Mesodermal cell (in vitro differentiated cells): ENCODE data around the gene WDR64.

ENCODE experiments used
- H3K27ac ChIP-seq: 2 replicates; pipeline ENCODE4 v1.7.0; 2013; ENCODE audit warnings: mild to moderate bottlenecking, low read depth, low read length, moderate library complexity; ENCODE audit not compliant: severe bottlenecking
- H3K36me3 ChIP-seq: 2 replicates; pipeline ENCODE4 v1.7.1; 2013; ENCODE audit warnings: mild to moderate bottlenecking, low read length, moderate library complexity; ENCODE audit not compliant: control insufficient read depth, insufficient read depth
- H3K4me1 ChIP-seq: one replicate; pipeline ENCODE4 v1.7.1; 2013; ENCODE audit warnings: mild to moderate bottlenecking, low read length; ENCODE audit not compliant: insufficient read depth, control insufficient read depth, poor library complexity, severe bottlenecking
- H3K4me3 ChIP-seq: 2 replicates; pipeline ENCODE4 v1.7.0; 2013; ENCODE audit warnings: low read length, control low read depth, mild to moderate bottlenecking; ENCODE audit not compliant: insufficient read depth, poor library complexity, severe bottlenecking; ENCODE audit errors: extremely low read depth
- H3K9me3 ChIP-seq: 2 replicates; pipeline ENCODE4 v1.7.1; 2013; ENCODE audit warnings: mild to moderate bottlenecking, low read length, moderate library complexity; ENCODE audit not compliant: control insufficient read depth
- WGBS, 2 experiments: methylation state at CpG; one replicate each; pipeline ENCODE4 v1.1.5; 2013; ENCODE audit warnings: missing lambda C conversion rate in 2 of 2; ENCODE audit not compliant: insufficient coverage in 2 of 2; 5-methylcytosine and 5-hydroxymethylcytosine counted together

WDR64 gene

GRCh38 chr1:241837901-241838300 lies 185.8 kb downstream of the WDR64 start:
- H3K9me3 ChIP-seq = no peaks in the 10 kb centered on the region
- no peak overlapping the region for H3K4me3 ChIP-seq
- no peaks in the 10 kb centered on the region for H3K36me3 ChIP-seq
- H3K4me1 ChIP-seq = peaks cover 4% of the 10 kb centered on the region
- WGBS, 2 experiments = 72 to 82% methylated on average over 4 of the region's 4 CpGs
- no peak overlapping the region for H3K27ac ChIP-seq

GRCh38 chr1:241838897-241839296 lies 186.8 kb downstream of the WDR64 start:
- H3K9me3 ChIP-seq = no peaks in the 10 kb centered on the region
- H3K4me3 ChIP-seq = no peak overlapping the region
- no peak overlapping the region for H3K27ac ChIP-seq
- H3K4me1 ChIP-seq = peaks cover 4% of the 10 kb centered on the region
- H3K36me3 ChIP-seq = no peaks in the 10 kb centered on the region
- 96 to 100% methylated on average over 1 to 3 of the region's 5 CpGs for WGBS, 2 experiments

- Histone ChIP-seq H3K36me3 (no peaks in the 10 kb centered on the region), H3K4me3 (no peak overlapping the region), H3K9me3 (no peaks in the 10 kb centered on the region), H3K4me1 (peaks cover 4% of the 10 kb centered on the region), H3K27ac (no peak overlapping the region)
- WGBS, 2 experiments = 81 to 90% methylated on average over 2 to 5 of the region's 6 CpGs
These were observed 187.4 kb downstream of the WDR64 start for GRCh38 chr1:241839369-241839979.

- H3K4me1 ChIP-seq = peaks cover 4% of the 10 kb centered on the region
- H3K9me3 ChIP-seq = no peaks in the 10 kb centered on the region
- no peak overlapping the region for H3K4me3 ChIP-seq
- WGBS, 2 experiments = 88 to 95% methylated on average over 4 to 5 of the region's 6 CpGs
- H3K27ac ChIP-seq = no peak overlapping the region
- H3K36me3 ChIP-seq = no peaks in the 10 kb centered on the region
These were observed 188.1 kb downstream of the WDR64 start for GRCh38 chr1:241840164-241840563.

- H3K9me3 ChIP-seq = no peaks in the 10 kb centered on the region
- no peak overlapping the region for H3K4me3 ChIP-seq
- no peak overlapping the region for H3K27ac ChIP-seq
- peaks cover 4% of the 10 kb centered on the region for H3K4me1 ChIP-seq
- 89 to 100% methylated on average over 2 of the region's 3 CpGs for WGBS, 2 experiments
- H3K36me3 ChIP-seq = no peaks in the 10 kb centered on the region
These were observed 189.6 kb downstream of the WDR64 start for GRCh38 chr1:241841691-241842090.

- Histone ChIP-seq H3K4me1 (peaks cover 4% of the 10 kb centered on the region), H3K4me3 (no peak overlapping the region), H3K9me3 (no peaks in the 10 kb centered on the region), H3K36me3 (no peaks in the 10 kb centered on the region), H3K27ac (no peak overlapping the region)
- WGBS, 2 experiments = no CpG with 5 or more reads among the region's 2 CpGs
These were observed 190.5 kb downstream of the WDR64 start for GRCh38 chr1:241842565-241842964.

- peaks cover 4% of the 10 kb centered on the region for H3K4me1 ChIP-seq
- H3K36me3 ChIP-seq = no peaks in the 10 kb centered on the region
- H3K9me3 ChIP-seq = no peaks in the 10 kb centered on the region
- WGBS, 2 experiments = 100% methylated on average over 1 of the region's 6 CpGs; no CpG with 5 or more reads in 1 of the 2 experiments
- H3K4me3 ChIP-seq = no peak overlapping the region
- H3K27ac ChIP-seq = no peak overlapping the region
These were observed 192.5 kb downstream of the WDR64 start for GRCh38 chr1:241844593-241844992.

GRCh38 chr1:241846375-241846774 lies 194.3 kb downstream of the WDR64 start:
- H3K9me3 ChIP-seq = no peaks in the 10 kb centered on the region
- H3K4me3 ChIP-seq = no peak overlapping the region
- H3K36me3 ChIP-seq = peaks cover 9% of the 10 kb centered on the region
- H3K4me1 ChIP-seq = peaks cover 4% of the 10 kb centered on the region
- H3K27ac ChIP-seq = no peak overlapping the region

GRCh38 chr1:241846862-241847539 lies 194.9 kb downstream of the WDR64 start:
- H3K9me3 ChIP-seq = no peaks in the 10 kb centered on the region
- H3K4me1 ChIP-seq = peaks cover 4% of the 10 kb centered on the region
- H3K36me3 ChIP-seq = peaks cover 14% of the 10 kb centered on the region
- H3K4me3 ChIP-seq = peak overlapping the region; percentile 83
- H3K27ac ChIP-seq = peak overlapping the region; percentile 90
- 86 to 100% methylated on average over 1 to 4 of the region's 4 CpGs for WGBS, 2 experiments

GRCh38 chr1:241847540-241847795 lies 195.4 kb downstream of the WDR64 start:
- whole genome bisulfite sequencing, 2 experiments = 0% methylated on average over 4 of the region's 6 CpGs
- Histone ChIP-seq H3K27ac (peak overlapping the region; percentile 90), H3K36me3 (peaks cover 18% of the 10 kb centered on the region), H3K9me3 (no peaks in the 10 kb centered on the region), H3K4me1 (peaks cover under 1% of the 10 kb centered on the region), H3K4me3 (peak overlapping the region; percentile 83)
